Measurements from ENCODE around the gene ABCA13. TPM values are rescaled to one million over a fixed set of nuclear protein-coding genes. Genes with fewer than 3 reads are reported as not detected.

ABCA13 gene
- polyA plus RNA-seq, 4 donors: 0.16 to 0.39 (median 0.22) TPM; not detected in 1

DNA sequence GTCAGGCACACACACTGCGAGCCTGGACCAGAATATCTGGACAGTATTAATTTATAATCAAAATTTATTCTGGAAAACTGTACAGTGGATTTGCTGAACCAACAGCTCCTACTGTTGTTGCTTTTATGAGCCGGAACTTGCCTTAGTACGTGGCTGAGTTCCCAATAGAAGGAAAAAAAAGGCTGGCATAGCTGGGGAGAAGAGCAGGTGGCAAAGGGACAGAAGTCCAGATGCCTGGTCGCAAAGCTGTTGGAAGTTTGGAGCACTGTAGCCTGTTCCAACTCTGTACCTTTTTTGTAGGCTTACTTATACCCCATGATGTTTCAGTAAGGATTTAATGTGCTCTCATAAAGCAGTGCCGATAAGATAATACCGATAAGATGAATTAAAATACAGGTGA lies 333.8 kb downstream of the ABCA13 start:
- FAIRE-seq: no peak

DNA sequence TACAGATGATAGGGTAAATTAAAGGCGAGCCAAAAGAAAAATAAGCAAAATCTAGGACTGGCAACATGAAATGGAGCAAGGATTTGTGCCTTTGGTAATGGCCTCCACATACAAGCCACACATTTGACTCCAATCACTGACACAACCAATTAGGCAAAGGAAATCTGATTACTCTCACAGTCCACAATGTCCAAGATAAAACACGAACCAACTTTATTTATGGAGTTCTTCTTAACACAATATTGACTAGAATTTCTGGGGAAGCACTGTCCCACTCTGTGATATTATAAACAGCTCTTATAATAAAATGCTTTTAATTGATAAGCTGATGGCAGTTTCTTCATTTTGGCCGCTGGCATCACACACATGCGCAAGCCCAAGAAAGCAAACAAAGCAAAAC lies 334.2 kb downstream of the ABCA13 start:
- no peak for DNase-seq
- H3K4me1 ChIP-seq (ENCODE audit: control insufficient read depth in 3 of 3, insufficient read depth in 2 of 3, low read depth in 1 of 3, low read length in 2 of 3): no peaks in the 10 kb centered on the region
- no peak overlapping the region for H3K4me3 ChIP-seq (ENCODE audit: low read depth in 1 of 3, low read length in 3 of 3)
- 61 to 85% (median 64%) methylated on average over 4 of the region's 4 CpGs for WGBS, 3 donors
- H3K27me3 ChIP-seq (ENCODE audit: control insufficient read depth in 3 of 3, insufficient read depth in 3 of 3, low read length in 3 of 3): no peaks in the 10 kb centered on the region
- no peak for FAIRE-seq
- no peaks in the 10 kb centered on the region for H3K9me3 ChIP-seq (ENCODE audit: control insufficient read depth in 2 of 2, insufficient read depth in 1 of 2, low read depth in 1 of 2, low read length in 1 of 2)
- no peak overlapping the region for H3K27ac ChIP-seq (ENCODE audit: low read depth in 1 of 3, low read length in 2 of 3)
- H3K36me3 ChIP-seq (ENCODE audit: control insufficient read depth in 3 of 3, insufficient read depth in 2 of 3, low read depth in 1 of 3, low read length in 3 of 3): no peaks in the 10 kb centered on the region

More for the DNA sequence above, 333.8 kb downstream of the ABCA13 start:
- DNase-seq: peak in 1 of 2 donors; percentile 25
- 22 to 89% (median 47%) methylated on average over 6 of the region's 6 CpGs for WGBS, 3 donors
- H3K27ac ChIP-seq (ENCODE audit: low read depth in 1 of 3, low read length in 2 of 3): no peak overlapping the region
- no peaks in the 10 kb centered on the region for H3K4me1 ChIP-seq (ENCODE audit: control insufficient read depth in 3 of 3, insufficient read depth in 2 of 3, low read depth in 1 of 3, low read length in 2 of 3)
- H3K9me3 ChIP-seq (ENCODE audit: control insufficient read depth in 2 of 2, insufficient read depth in 1 of 2, low read depth in 1 of 2, low read length in 1 of 2): no peaks in the 10 kb centered on the region
- no peak overlapping the region for H3K4me3 ChIP-seq (ENCODE audit: low read depth in 1 of 3, low read length in 3 of 3)
- no peaks in the 10 kb centered on the region for H3K36me3 ChIP-seq (ENCODE audit: control insufficient read depth in 3 of 3, insufficient read depth in 2 of 3, low read depth in 1 of 3, low read length in 3 of 3)
- H3K27me3 ChIP-seq (ENCODE audit: control insufficient read depth in 3 of 3, insufficient read depth in 3 of 3, low read length in 3 of 3): no peaks in the 10 kb centered on the region

DNA sequence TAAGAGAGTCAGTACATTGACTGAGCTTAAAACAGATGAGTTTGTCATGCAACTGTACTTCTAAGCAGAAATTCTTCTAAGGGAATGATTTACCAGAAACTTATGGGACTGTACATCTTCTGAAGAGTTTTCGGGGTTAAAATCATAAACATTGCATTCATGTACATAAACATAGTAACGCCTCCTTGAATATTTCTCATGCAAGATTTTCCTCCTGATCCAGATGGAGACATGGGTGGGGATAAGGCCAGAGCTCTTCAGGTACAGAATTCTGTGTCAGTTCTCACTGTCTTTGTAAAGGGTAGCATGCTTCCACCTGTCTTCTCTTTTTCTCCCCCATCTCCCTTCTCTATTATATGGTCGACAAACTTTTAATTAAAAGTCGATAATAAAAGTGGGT lies 335.3 kb downstream of the ABCA13 start:
- no peaks in the 10 kb centered on the region for H3K9me3 ChIP-seq (ENCODE audit: control insufficient read depth in 2 of 2, insufficient read depth in 1 of 2, low read depth in 1 of 2, low read length in 1 of 2)
- FAIRE-seq (no peak), DNase-seq (no peak)
- no peak overlapping the region for H3K4me3 ChIP-seq (ENCODE audit: low read depth in 1 of 3, low read length in 3 of 3)
- H3K4me1 ChIP-seq (ENCODE audit: control insufficient read depth in 3 of 3, insufficient read depth in 2 of 3, low read depth in 1 of 3, low read length in 2 of 3): no peaks in the 10 kb centered on the region
- WGBS, 3 donors: 82 to 93% (median 87%) methylated on average over 4 of the region's 4 CpGs
- no peaks in the 10 kb centered on the region for H3K36me3 ChIP-seq (ENCODE audit: control insufficient read depth in 3 of 3, insufficient read depth in 2 of 3, low read depth in 1 of 3, low read length in 3 of 3)
- H3K27ac ChIP-seq (ENCODE audit: low read depth in 1 of 3, low read length in 2 of 3): no peak overlapping the region
- H3K27me3 ChIP-seq (ENCODE audit: control insufficient read depth in 3 of 3, insufficient read depth in 3 of 3, low read length in 3 of 3): no peaks in the 10 kb centered on the region

GRCh38 chr7:48511080-48511479 lies 339.8 kb downstream of the ABCA13 start:
- no peak for FAIRE-seq

GRCh38 chr7:48512892-48513291 lies 341.6 kb downstream of the ABCA13 start:
- H3K9me3 ChIP-seq (ENCODE audit: control insufficient read depth in 2 of 2, insufficient read depth in 1 of 2, low read depth in 1 of 2, low read length in 1 of 2): no peaks in the 10 kb centered on the region
- WGBS, 3 donors: 64 to 68% (median 64%) methylated on average over 6 of the region's 6 CpGs
- FAIRE-seq: no peak

More at GRCh38 chr7:48511080-48511479, 339.8 kb downstream of the ABCA13 start:
- DNase-seq: no peak
- H3K9me3 ChIP-seq (ENCODE audit: control insufficient read depth in 2 of 2, insufficient read depth in 1 of 2, low read depth in 1 of 2, low read length in 1 of 2): no peaks in the 10 kb centered on the region
- H3K4me1 ChIP-seq (ENCODE audit: control insufficient read depth in 3 of 3, insufficient read depth in 2 of 3, low read depth in 1 of 3, low read length in 2 of 3): no peaks in the 10 kb centered on the region
- H3K36me3 ChIP-seq (ENCODE audit: control insufficient read depth in 3 of 3, insufficient read depth in 2 of 3, low read depth in 1 of 3, low read length in 3 of 3): no peaks in the 10 kb centered on the region
- H3K27ac ChIP-seq (ENCODE audit: low read depth in 1 of 3, low read length in 2 of 3): no peak overlapping the region
- peaks cover 0 to 4% (median 0%) of the 10 kb centered on the region in 3 donors for H3K27me3 ChIP-seq (ENCODE audit: control insufficient read depth in 3 of 3, insufficient read depth in 3 of 3, low read length in 3 of 3)
- 53 to 71% (median 70%) methylated on average over 12 of the region's 12 CpGs for WGBS, 3 donors
- H3K4me3 ChIP-seq (ENCODE audit: low read depth in 1 of 3, low read length in 3 of 3): no peak overlapping the region

DNA sequence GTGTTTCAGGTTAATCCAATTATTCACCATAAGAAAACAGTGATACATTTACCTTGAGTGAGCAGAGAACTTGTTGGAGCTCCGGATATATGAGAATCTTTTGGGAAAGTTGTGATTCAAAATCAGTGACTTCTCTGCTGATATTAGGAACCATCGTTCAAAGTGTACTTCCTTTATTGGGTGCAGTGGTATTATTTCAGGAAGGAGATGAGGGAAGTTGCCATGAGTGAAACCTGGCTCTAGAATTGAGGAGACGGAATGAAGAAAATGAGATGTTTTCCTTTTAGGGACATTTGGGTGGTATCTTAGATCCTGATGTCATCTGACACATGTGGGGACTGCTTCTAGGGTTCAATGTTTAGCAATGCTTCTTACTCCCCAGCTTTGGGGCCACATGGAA lies 343.9 kb downstream of the ABCA13 start:
- FAIRE-seq (no peak), DNase-seq (no peak)
- H3K4me1 ChIP-seq (ENCODE audit: control insufficient read depth in 3 of 3, insufficient read depth in 2 of 3, low read depth in 1 of 3, low read length in 2 of 3): no peaks in the 10 kb centered on the region
- no peaks in the 10 kb centered on the region for H3K9me3 ChIP-seq (ENCODE audit: control insufficient read depth in 2 of 2, insufficient read depth in 1 of 2, low read depth in 1 of 2, low read length in 1 of 2)
- no peak overlapping the region for H3K4me3 ChIP-seq (ENCODE audit: low read depth in 1 of 3, low read length in 3 of 3)
- 75 to 87% (median 76%) methylated on average over 3 of the region's 3 CpGs for whole genome bisulfite sequencing, 3 donors
- H3K27ac ChIP-seq (ENCODE audit: low read depth in 1 of 3, low read length in 2 of 3): no peak overlapping the region
- no peaks in the 10 kb centered on the region for H3K36me3 ChIP-seq (ENCODE audit: control insufficient read depth in 3 of 3, insufficient read depth in 2 of 3, low read depth in 1 of 3, low read length in 3 of 3)
- H3K27me3 ChIP-seq (ENCODE audit: control insufficient read depth in 3 of 3, insufficient read depth in 3 of 3, low read length in 3 of 3): peaks cover 0 to 4% (median 0%) of the 10 kb centered on the region in 3 donors

More at GRCh38 chr7:48512892-48513291, 341.6 kb downstream of the ABCA13 start:
- no peak for DNase-seq
- Histone ChIP-seq H3K4me1 (ENCODE audit: control insufficient read depth in 3 of 3, insufficient read depth in 2 of 3, low read depth in 1 of 3, low read length in 2 of 3) (no peaks in the 10 kb centered on the region), H3K27me3 (ENCODE audit: control insufficient read depth in 3 of 3, insufficient read depth in 3 of 3, low read length in 3 of 3) (peaks cover 0 to 4% (median 0%) of the 10 kb centered on the region in 3 donors), H3K27ac (ENCODE audit: low read depth in 1 of 3, low read length in 2 of 3) (no peak overlapping the region), H3K36me3 (ENCODE audit: control insufficient read depth in 3 of 3, insufficient read depth in 2 of 3, low read depth in 1 of 3, low read length in 3 of 3) (no peaks in the 10 kb centered on the region), H3K4me3 (ENCODE audit: low read depth in 1 of 3, low read length in 3 of 3) (no peak overlapping the region)

DNA sequence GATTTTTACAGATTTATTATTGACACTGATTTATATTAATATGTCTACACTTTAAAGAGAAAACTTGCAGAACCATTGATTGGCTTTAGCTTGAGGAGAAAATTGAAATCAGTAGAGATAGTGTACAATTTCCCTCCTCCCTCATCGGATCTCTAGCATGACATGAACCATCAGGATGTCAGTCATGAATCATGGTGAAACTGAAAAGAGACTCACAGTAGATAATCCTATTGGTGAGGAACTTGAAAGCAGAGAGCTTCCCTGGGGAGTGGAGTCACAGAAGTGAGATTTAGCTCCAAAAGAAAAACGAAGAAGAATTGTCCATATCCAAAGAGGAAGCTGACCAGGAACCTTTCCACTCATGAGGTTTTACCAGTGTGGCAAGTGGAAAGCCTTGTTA lies 346.8 kb downstream of the ABCA13 start:
- Histone ChIP-seq H3K4me3 (ENCODE audit: low read depth in 1 of 3, low read length in 3 of 3) (no peak overlapping the region), H3K4me1 (ENCODE audit: control insufficient read depth in 3 of 3, insufficient read depth in 2 of 3, low read depth in 1 of 3, low read length in 2 of 3) (no peaks in the 10 kb centered on the region), H3K36me3 (ENCODE audit: control insufficient read depth in 3 of 3, insufficient read depth in 2 of 3, low read depth in 1 of 3, low read length in 3 of 3) (no peaks in the 10 kb centered on the region), H3K9me3 (ENCODE audit: control insufficient read depth in 2 of 2, insufficient read depth in 1 of 2, low read depth in 1 of 2, low read length in 1 of 2) (no peaks in the 10 kb centered on the region), H3K27me3 (ENCODE audit: control insufficient read depth in 3 of 3, insufficient read depth in 3 of 3, low read length in 3 of 3) (peaks cover 0 to under 1% (median 0%) of the 10 kb centered on the region in 3 donors), H3K27ac (ENCODE audit: low read depth in 1 of 3, low read length in 2 of 3) (no peak overlapping the region)
- no peak for DNase-seq
- 68 to 72% (median 68%) methylated on average over 2 of the region's 2 CpGs for WGBS, 3 donors
- FAIRE-seq: no peak

DNA sequence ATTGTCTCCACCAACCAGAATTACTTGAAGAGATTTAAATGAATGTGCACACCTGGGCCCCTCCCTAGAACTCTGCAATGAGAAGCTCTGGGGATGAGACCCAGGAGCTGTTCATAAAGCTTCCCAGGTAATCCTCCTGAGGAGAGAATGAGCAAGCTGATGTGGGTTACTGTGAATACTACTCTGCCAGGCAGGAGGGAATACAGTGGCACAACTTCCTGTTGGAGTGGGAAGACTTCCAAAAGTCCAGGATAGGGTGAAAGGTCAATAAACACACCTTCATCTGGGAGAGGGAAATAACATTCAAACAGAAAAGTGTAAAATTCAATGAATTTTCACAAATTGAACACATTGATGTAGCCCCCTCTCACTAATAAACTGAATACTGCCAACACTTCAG lies 351.4 kb downstream of the ABCA13 start:
- Histone ChIP-seq H3K9me3 (ENCODE audit: control insufficient read depth in 2 of 2, insufficient read depth in 1 of 2, low read depth in 1 of 2, low read length in 1 of 2) (no peaks in the 10 kb centered on the region), H3K27me3 (ENCODE audit: control insufficient read depth in 3 of 3, insufficient read depth in 3 of 3, low read length in 3 of 3) (no peaks in the 10 kb centered on the region), H3K27ac (ENCODE audit: low read depth in 1 of 3, low read length in 2 of 3) (no peak overlapping the region), H3K4me1 (ENCODE audit: control insufficient read depth in 3 of 3, insufficient read depth in 2 of 3, low read depth in 1 of 3, low read length in 2 of 3) (no peaks in the 10 kb centered on the region), H3K4me3 (ENCODE audit: low read depth in 1 of 3, low read length in 3 of 3) (no peak overlapping the region), H3K36me3 (ENCODE audit: control insufficient read depth in 3 of 3, insufficient read depth in 2 of 3, low read depth in 1 of 3, low read length in 3 of 3) (no peaks in the 10 kb centered on the region)
- DNase-seq (peak in 1 of 2 donors; percentile 22), FAIRE-seq (no peak)

Measured in small intestine (tissue), 7 donors.